Measurements from ENCODE around the gene DHRS9. TPM values are rescaled to one million over a fixed set of nuclear protein-coding genes. Genes with fewer than 3 reads are reported as not detected.

The DHRS9 gene
- total and polyA plus RNA-seq, 4 donors: 2.5 to 8.9 (median 3.9) TPM

GRCh38 chr2:169091761-169092519, 22.6 kb downstream of the DHRS9 start:
- H3K27me3 ChIP-seq (ENCODE audit: control insufficient read depth, insufficient read depth, low read length): no peaks in the 10 kb centered on the region
- no CpG with 5 or more reads among the region's 8 CpGs for WGBS (ENCODE audit: insufficient coverage)
- H3K4me3 ChIP-seq (ENCODE audit: low read depth, low read length): no peak overlapping the region
- H3K9me3 ChIP-seq (ENCODE audit: control insufficient read depth, insufficient read depth, low read length): no peaks in the 10 kb centered on the region
- no peak overlapping the region for H3K27ac ChIP-seq (ENCODE audit: low read depth, low read length)
- no peaks in the 10 kb centered on the region for H3K36me3 ChIP-seq (ENCODE audit: control insufficient read depth, insufficient read depth, low read length)
- no peak for DNase-seq (ENCODE audit: low read depth in 4 of 6, low spot score in 6 of 6)
- H3K4me1 ChIP-seq (ENCODE audit: control insufficient read depth, insufficient read depth, low read length): no peaks in the 10 kb centered on the region

- H3K27ac ChIP-seq (ENCODE audit: low read depth, low read length): no peak overlapping the region
- H3K4me1 ChIP-seq (ENCODE audit: control insufficient read depth, insufficient read depth, low read length): no peaks in the 10 kb centered on the region
- no peaks in the 10 kb centered on the region for H3K36me3 ChIP-seq (ENCODE audit: control insufficient read depth, insufficient read depth, low read length)
- no CpG with 5 or more reads among the region's 2 CpGs for WGBS (ENCODE audit: insufficient coverage)
- H3K4me3 ChIP-seq (ENCODE audit: low read depth, low read length): no peak overlapping the region
- H3K27me3 ChIP-seq (ENCODE audit: control insufficient read depth, insufficient read depth, low read length): no peaks in the 10 kb centered on the region
- DNase-seq (ENCODE audit: low read depth in 4 of 6, low spot score in 6 of 6): no peak
- no peaks in the 10 kb centered on the region for H3K9me3 ChIP-seq (ENCODE audit: control insufficient read depth, insufficient read depth, low read length)
These were observed 24.2 kb downstream of the DHRS9 start for GRCh38 chr2:169093535-169093934.

- H3K4me1 ChIP-seq (ENCODE audit: control insufficient read depth, insufficient read depth, low read length): no peaks in the 10 kb centered on the region
- H3K27me3 ChIP-seq (ENCODE audit: control insufficient read depth, insufficient read depth, low read length): no peaks in the 10 kb centered on the region
- no peak overlapping the region for H3K27ac ChIP-seq (ENCODE audit: low read depth, low read length)
- no CpG with 5 or more reads among the region's 1 CpG for WGBS (ENCODE audit: insufficient coverage)
- no peak for DNase-seq (ENCODE audit: low read depth in 4 of 6, low spot score in 6 of 6)
- H3K4me3 ChIP-seq (ENCODE audit: low read depth, low read length): no peak overlapping the region
- H3K9me3 ChIP-seq (ENCODE audit: control insufficient read depth, insufficient read depth, low read length): no peaks in the 10 kb centered on the region
- H3K36me3 ChIP-seq (ENCODE audit: control insufficient read depth, insufficient read depth, low read length): no peaks in the 10 kb centered on the region
These were observed 25.3 kb downstream of the DHRS9 start for GRCh38 chr2:169094676-169095075.

GRCh38 chr2:169095621-169096105, 26.3 kb downstream of the DHRS9 start:
- Histone ChIP-seq H3K36me3 (ENCODE audit: control insufficient read depth, insufficient read depth, low read length) (no peaks in the 10 kb centered on the region), H3K27me3 (ENCODE audit: control insufficient read depth, insufficient read depth, low read length) (no peaks in the 10 kb centered on the region), H3K4me3 (ENCODE audit: low read depth, low read length) (no peak overlapping the region), H3K27ac (ENCODE audit: low read depth, low read length) (no peak overlapping the region), H3K4me1 (ENCODE audit: control insufficient read depth, insufficient read depth, low read length) (no peaks in the 10 kb centered on the region), H3K9me3 (ENCODE audit: control insufficient read depth, insufficient read depth, low read length) (no peaks in the 10 kb centered on the region)
- 96% methylated on average over 4 of the region's 5 CpGs for WGBS (ENCODE audit: insufficient coverage)
- peak in 1 of 6 donors; percentile 23 for DNase-seq (ENCODE audit: low read depth in 4 of 6, low spot score in 6 of 6)

- Histone ChIP-seq H3K4me3 (ENCODE audit: low read depth, low read length) (no peak overlapping the region), H3K27ac (ENCODE audit: low read depth, low read length) (no peak overlapping the region), H3K4me1 (ENCODE audit: control insufficient read depth, insufficient read depth, low read length) (peaks cover 4% of the 10 kb centered on the region), H3K27me3 (ENCODE audit: control insufficient read depth, insufficient read depth, low read length) (no peaks in the 10 kb centered on the region), H3K36me3 (ENCODE audit: control insufficient read depth, insufficient read depth, low read length) (no peaks in the 10 kb centered on the region), H3K9me3 (ENCODE audit: control insufficient read depth, insufficient read depth, low read length) (no peaks in the 10 kb centered on the region)
- no CpG with 5 or more reads among the region's 1 CpG for WGBS (ENCODE audit: insufficient coverage)
- peak in 1 of 6 donors; percentile 30 for DNase-seq (ENCODE audit: low read depth in 4 of 6, low spot score in 6 of 6)
These were observed 35.5 kb downstream of the DHRS9 start for GRCh38 chr2:169104848-169105247.

- peaks cover 10% of the 10 kb centered on the region for H3K4me1 ChIP-seq (ENCODE audit: control insufficient read depth, insufficient read depth, low read length)
- H3K4me3 ChIP-seq (ENCODE audit: low read depth, low read length): no peak overlapping the region
- no peaks in the 10 kb centered on the region for H3K27me3 ChIP-seq (ENCODE audit: control insufficient read depth, insufficient read depth, low read length)
- no peaks in the 10 kb centered on the region for H3K9me3 ChIP-seq (ENCODE audit: control insufficient read depth, insufficient read depth, low read length)
- WGBS (ENCODE audit: insufficient coverage): no CpG with 5 or more reads among the region's 1 CpG
- H3K36me3 ChIP-seq (ENCODE audit: control insufficient read depth, insufficient read depth, low read length): no peaks in the 10 kb centered on the region
- no peak overlapping the region for H3K27ac ChIP-seq (ENCODE audit: low read depth, low read length)
- no peak for DNase-seq (ENCODE audit: low read depth in 4 of 6, low spot score in 6 of 6)
These were observed 36.1 kb downstream of the DHRS9 start for GRCh38 chr2:169105476-169105875.

GRCh38 chr2:169106134-169106533, 36.8 kb downstream of the DHRS9 start:
- no peaks in the 10 kb centered on the region for H3K36me3 ChIP-seq (ENCODE audit: control insufficient read depth, insufficient read depth, low read length)
- no peak overlapping the region for H3K4me3 ChIP-seq (ENCODE audit: low read depth, low read length)
- WGBS (ENCODE audit: insufficient coverage): no CpG with 5 or more reads among the region's 2 CpGs
- H3K4me1 ChIP-seq (ENCODE audit: control insufficient read depth, insufficient read depth, low read length): peaks cover 16% of the 10 kb centered on the region
- DNase-seq (ENCODE audit: low read depth in 4 of 6, low spot score in 6 of 6): no peak
- H3K27me3 ChIP-seq (ENCODE audit: control insufficient read depth, insufficient read depth, low read length): no peaks in the 10 kb centered on the region
- no peaks in the 10 kb centered on the region for H3K9me3 ChIP-seq (ENCODE audit: control insufficient read depth, insufficient read depth, low read length)
- no peak overlapping the region for H3K27ac ChIP-seq (ENCODE audit: low read depth, low read length)

- no peaks in the 10 kb centered on the region for H3K9me3 ChIP-seq (ENCODE audit: control insufficient read depth, insufficient read depth, low read length)
- 0% methylated on average over 1 of the region's 6 CpGs for WGBS (ENCODE audit: insufficient coverage)
- no peaks in the 10 kb centered on the region for H3K36me3 ChIP-seq (ENCODE audit: control insufficient read depth, insufficient read depth, low read length)
- H3K4me3 ChIP-seq (ENCODE audit: low read depth, low read length): no peak overlapping the region
- DNase-seq (ENCODE audit: low read depth in 4 of 6, low spot score in 6 of 6): peak in 1 of 6 donors; percentile 22
- peaks cover 18% of the 10 kb centered on the region for H3K4me1 ChIP-seq (ENCODE audit: control insufficient read depth, insufficient read depth, low read length)
- no peaks in the 10 kb centered on the region for H3K27me3 ChIP-seq (ENCODE audit: control insufficient read depth, insufficient read depth, low read length)
- H3K27ac ChIP-seq (ENCODE audit: low read depth, low read length): no peak overlapping the region
These were observed 37.5 kb downstream of the DHRS9 start for GRCh38 chr2:169106563-169107545.

- no peak overlapping the region for H3K27ac ChIP-seq (ENCODE audit: low read depth, low read length)
- no peak for DNase-seq (ENCODE audit: low read depth in 4 of 6, low spot score in 6 of 6)
- no peak overlapping the region for H3K4me3 ChIP-seq (ENCODE audit: low read depth, low read length)
- H3K36me3 ChIP-seq (ENCODE audit: control insufficient read depth, insufficient read depth, low read length): no peaks in the 10 kb centered on the region
- peaks cover 18% of the 10 kb centered on the region for H3K4me1 ChIP-seq (ENCODE audit: control insufficient read depth, insufficient read depth, low read length)
- 56% methylated on average over 1 of the region's 2 CpGs for WGBS (ENCODE audit: insufficient coverage)
- H3K27me3 ChIP-seq (ENCODE audit: control insufficient read depth, insufficient read depth, low read length): no peaks in the 10 kb centered on the region
- H3K9me3 ChIP-seq (ENCODE audit: control insufficient read depth, insufficient read depth, low read length): no peaks in the 10 kb centered on the region
These were observed 38.3 kb downstream of the DHRS9 start for GRCh38 chr2:169107645-169108044.

All from spinal cord (tissue), 10 donors.